GM06990 (cell line): ENCODE measurements around the gene ADCYAP1.

Experiments used
- DNase-seq: peaks from one replicate; pipeline ENCODE4 v3.0.0-alpha.2; 2011; ENCODE audit not compliant: insufficient read length; ENCODE audit errors: extremely low read depth
- H3K27me3 ChIP-seq: replicated peaks from 2 replicates; pipeline ENCODE4 v1.6.0; 2011; ENCODE audit warnings: low read length; ENCODE audit not compliant: control insufficient read depth, insufficient read depth
- H3K36me3 ChIP-seq: 2 replicates; pipeline ENCODE4 v1.5.1; 2011; ENCODE audit warnings: low read length; ENCODE audit not compliant: control insufficient read depth, insufficient read depth
- H3K4me3 ChIP-seq: replicated peaks from 2 replicates; pipeline ENCODE4 v1.5.1; 2011; ENCODE audit warnings: low read depth, mild to moderate bottlenecking, control low read depth, low read length
- TF ChIP-seq, protein P1 (sequence below): IDR thresholded peaks from 2 replicates; pipeline ENCODE4 v1.5.1; 2011; ENCODE audit warnings: low read length, control low read depth, mild to moderate bottlenecking, inconsistent platforms; ENCODE audit not compliant: insufficient read depth, poor library complexity, severe bottlenecking

ADCYAP1 gene

DNA sequence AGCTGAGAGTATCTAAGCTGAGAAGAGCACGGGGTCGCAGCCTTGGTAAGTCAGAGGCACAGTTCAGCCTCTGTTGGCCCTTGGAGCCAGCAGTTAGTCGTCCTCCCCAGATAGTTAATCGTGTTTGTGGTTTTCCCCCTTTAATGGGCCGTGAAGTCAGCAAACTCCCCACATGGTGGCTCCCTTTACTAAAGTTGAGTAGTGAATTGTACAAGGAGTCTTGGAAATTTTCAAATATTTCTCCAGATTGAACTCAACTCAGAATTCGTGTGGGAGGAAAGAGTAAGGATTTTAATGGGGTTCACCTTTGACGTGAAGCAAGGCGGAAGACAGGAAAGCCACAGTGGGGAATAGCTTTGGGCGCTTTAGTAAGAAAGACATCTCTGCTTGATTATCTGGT lies 2.4 kb upstream of the ADCYAP1 start:
- no peak overlapping the region for H3K4me3 ChIP-seq
- TF ChIP-seq, protein P1, sequence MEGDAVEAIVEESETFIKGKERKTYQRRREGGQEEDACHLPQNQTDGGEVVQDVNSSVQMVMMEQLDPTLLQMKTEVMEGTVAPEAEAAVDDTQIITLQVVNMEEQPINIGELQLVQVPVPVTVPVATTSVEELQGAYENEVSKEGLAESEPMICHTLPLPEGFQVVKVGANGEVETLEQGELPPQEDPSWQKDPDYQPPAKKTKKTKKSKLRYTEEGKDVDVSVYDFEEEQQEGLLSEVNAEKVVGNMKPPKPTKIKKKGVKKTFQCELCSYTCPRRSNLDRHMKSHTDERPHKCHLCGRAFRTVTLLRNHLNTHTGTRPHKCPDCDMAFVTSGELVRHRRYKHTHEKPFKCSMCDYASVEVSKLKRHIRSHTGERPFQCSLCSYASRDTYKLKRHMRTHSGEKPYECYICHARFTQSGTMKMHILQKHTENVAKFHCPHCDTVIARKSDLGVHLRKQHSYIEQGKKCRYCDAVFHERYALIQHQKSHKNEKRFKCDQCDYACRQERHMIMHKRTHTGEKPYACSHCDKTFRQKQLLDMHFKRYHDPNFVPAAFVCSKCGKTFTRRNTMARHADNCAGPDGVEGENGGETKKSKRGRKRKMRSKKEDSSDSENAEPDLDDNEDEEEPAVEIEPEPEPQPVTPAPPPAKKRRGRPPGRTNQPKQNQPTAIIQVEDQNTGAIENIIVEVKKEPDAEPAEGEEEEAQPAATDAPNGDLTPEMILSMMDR = no peak
- H3K36me3 ChIP-seq = no peaks in the 10 kb centered on the region
- H3K27me3 ChIP-seq = no peaks in the 10 kb centered on the region
- DNase-seq = no peak

DNA sequence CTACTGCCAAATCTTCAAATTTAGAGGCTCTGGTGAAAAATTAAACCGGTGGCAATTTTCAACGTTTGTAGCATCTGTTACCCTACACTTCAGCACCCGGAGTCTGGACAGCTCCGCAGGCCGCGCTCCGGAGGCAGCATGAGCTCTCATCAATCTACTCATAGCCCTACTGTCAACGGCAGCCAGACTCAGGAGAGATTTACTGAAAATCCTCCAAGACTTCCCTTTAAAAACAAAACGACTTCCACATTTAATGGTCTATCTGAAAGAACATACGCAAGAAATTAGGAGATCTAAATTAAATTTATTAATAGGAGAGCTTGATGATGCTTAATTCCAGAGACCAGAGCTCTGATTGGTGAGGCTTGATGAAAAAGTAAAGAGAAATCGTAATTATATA lies 970 bp upstream of the ADCYAP1 start:
- no peak for DNase-seq
- Histone ChIP-seq H3K27me3 (no peaks in the 10 kb centered on the region), H3K4me3 (no peak overlapping the region), H3K36me3 (no peaks in the 10 kb centered on the region)
- TF ChIP-seq, protein P1 = no peak

DNA sequence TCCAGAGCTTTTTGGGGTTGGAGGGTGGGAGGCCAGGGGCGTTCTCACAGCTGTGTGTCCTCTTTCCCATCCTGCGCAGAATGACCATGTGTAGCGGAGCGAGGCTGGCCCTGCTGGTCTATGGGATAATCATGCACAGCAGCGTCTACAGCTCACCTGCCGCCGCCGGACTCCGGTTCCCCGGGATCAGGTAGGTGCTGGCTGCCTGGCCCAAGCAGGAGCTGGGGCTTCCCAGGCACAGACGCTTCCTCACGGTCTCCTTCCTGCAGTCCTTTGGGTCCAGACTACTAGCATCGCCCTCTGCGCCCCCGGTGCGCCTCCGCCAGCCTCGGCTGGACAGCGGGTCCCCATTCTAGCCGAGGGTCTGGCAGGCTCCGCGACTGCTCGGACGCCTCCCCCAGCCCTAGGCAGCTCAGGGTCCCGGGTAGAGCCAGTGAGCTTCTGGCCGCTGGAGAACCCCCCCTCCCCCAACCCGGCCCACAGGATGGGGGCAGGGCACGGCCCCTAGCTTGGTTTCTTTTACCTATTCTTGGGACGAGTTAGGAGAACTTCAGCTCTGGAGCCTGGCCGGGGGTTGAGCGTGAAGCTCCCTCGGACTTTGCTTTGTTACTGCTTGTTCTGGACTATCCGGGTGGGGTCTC lies 756 bp downstream of the ADCYAP1 start:
- Histone ChIP-seq H3K27me3 (no peaks in the 10 kb centered on the region), H3K4me3 (no peak overlapping the region), H3K36me3 (no peaks in the 10 kb centered on the region)
- no peak for DNase-seq
- TF ChIP-seq, protein P1 = no peak

DNA sequence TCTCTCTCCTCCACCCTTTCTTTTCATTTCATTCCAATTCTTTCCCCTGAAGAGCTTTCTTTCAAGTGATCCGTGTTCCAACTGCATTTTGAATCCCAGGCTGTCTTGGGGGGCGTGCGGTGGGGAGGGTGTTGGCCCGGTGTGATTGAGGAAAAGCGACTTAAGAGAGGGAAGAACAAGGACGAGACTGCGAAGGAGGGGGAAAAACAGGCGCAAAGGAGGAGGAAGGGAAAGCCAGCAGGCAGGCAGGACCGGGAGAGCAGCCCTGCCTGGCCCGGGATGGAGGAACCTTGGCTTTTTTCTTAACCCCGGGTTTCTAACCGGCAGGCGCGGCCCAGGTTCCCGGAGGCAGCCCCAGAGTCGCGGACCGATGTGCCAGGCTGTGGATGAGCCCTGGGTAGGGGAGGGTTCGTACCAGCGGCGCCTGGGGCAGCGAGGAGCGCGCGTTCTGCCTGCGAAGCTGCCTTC lies 1.3 kb downstream of the ADCYAP1 start:
- Histone ChIP-seq H3K36me3 (no peaks in the 10 kb centered on the region), H3K27me3 (no peaks in the 10 kb centered on the region), H3K4me3 (no peak overlapping the region)
- TF ChIP-seq, protein P1 = no peak
- no peak for DNase-seq

DNA sequence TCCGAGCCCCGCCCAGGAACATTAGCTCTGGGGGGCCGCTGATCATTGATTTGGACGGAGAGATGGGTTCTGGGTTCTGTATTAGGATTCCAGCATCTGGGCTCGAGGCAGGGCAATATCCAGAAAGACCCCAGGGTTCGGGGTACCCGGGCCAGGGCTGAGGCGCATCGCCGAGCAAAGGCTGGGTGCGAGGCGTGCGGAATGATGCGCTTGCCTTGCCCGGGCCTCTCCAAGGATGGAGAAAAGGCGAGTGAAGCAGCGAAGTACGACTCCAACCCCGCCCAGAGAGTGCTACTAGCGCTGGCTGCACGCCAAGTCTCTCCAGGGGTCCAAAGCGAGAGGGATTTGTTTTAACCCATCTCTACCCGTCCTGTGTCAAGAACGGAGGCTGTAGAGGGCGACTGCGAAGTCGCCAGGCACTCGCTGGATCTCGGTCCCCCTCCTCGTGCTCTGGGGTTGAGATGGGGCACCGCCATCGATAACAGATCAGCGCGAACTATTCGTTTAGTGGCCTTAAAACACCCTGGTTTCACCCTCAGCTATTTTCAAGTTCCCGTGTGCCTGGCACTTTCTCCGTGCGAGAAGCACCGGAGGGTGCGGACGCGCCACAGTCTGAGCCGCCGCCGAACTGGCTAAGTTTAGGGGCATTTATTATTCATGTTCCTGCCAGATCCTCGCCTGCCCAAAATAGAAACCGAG lies 1.9 kb downstream of the ADCYAP1 start:
- Histone ChIP-seq H3K4me3 (no peak overlapping the region), H3K27me3 (no peaks in the 10 kb centered on the region), H3K36me3 (no peaks in the 10 kb centered on the region)
- TF ChIP-seq, protein P1 = no peak
- DNase-seq = no peak
